C4-2B (cell line): ENCODE measurements around the gene ATAD1.
"Not testable (repeated sequence)": the region's sequence is repeated elsewhere in the genome, so short reads cannot be mapped to it uniquely, and the experiment has no call there.

Experiments
- ZFX ChIP-seq: fragments of 450-650 bp; IDR thresholded peaks from 2 replicates; pipeline ENCODE4 v1.6.1; 2017
- TF ChIP-seq, protein P1 (sequence below): fragments of 450-650 bp; conservative IDR thresholded peaks from 2 replicates; pipeline ENCODE4 v1.5.1; 2017; ENCODE audit warnings: mild to moderate bottlenecking

- TF ChIP-seq, protein P1, sequence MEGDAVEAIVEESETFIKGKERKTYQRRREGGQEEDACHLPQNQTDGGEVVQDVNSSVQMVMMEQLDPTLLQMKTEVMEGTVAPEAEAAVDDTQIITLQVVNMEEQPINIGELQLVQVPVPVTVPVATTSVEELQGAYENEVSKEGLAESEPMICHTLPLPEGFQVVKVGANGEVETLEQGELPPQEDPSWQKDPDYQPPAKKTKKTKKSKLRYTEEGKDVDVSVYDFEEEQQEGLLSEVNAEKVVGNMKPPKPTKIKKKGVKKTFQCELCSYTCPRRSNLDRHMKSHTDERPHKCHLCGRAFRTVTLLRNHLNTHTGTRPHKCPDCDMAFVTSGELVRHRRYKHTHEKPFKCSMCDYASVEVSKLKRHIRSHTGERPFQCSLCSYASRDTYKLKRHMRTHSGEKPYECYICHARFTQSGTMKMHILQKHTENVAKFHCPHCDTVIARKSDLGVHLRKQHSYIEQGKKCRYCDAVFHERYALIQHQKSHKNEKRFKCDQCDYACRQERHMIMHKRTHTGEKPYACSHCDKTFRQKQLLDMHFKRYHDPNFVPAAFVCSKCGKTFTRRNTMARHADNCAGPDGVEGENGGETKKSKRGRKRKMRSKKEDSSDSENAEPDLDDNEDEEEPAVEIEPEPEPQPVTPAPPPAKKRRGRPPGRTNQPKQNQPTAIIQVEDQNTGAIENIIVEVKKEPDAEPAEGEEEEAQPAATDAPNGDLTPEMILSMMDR: not testable (repeated sequence)
- not testable (repeated sequence) for TF ChIP-seq ZFX
Observed at GRCh38 chr10:87846711-87847110, 28.7 kb upstream of the ATAD1 start.
